ENCODE results near the gene TAF1A. TPM values are rescaled to one million over a fixed set of nuclear protein-coding genes. Genes with fewer than 3 reads are reported as not detected.

Gene TAF1A
- total RNA-seq, 2 donors from 2014 or later = 8.5 to 12.6 TPM

GRCh38 chr1:222588135-222588534 is 1.6 kb downstream of the TAF1A start:
- Histone ChIP-seq H3K9me3 (no peaks in the 10 kb centered on the region), H3K27me3 (replicated peaks; ENCODE audit: insufficient read depth) (no peaks in the 10 kb centered on the region), H3K36me3 (no peaks in the 10 kb centered on the region), H3K4me3 (no peak overlapping the region), H3K4me1 (replicated peaks) (peaks cover 2% of the 10 kb centered on the region), H3K27ac (no peak overlapping the region)
- 84% methylated on average over 1 of the region's 1 CpG for WGBS
- intact Hi-C loops (cut with DNase I) = no loop called here
- DNase-seq (ENCODE audit: low spot score) = no peak
- TF ChIP-seq POLR2A (IDR thresholded peaks at IDR 0.05) = no peak
- TF ChIP-seq POLR2AphosphoS5 (IDR thresholded peaks at IDR 0.05) = no peak
- TF ChIP-seq, protein P1, sequence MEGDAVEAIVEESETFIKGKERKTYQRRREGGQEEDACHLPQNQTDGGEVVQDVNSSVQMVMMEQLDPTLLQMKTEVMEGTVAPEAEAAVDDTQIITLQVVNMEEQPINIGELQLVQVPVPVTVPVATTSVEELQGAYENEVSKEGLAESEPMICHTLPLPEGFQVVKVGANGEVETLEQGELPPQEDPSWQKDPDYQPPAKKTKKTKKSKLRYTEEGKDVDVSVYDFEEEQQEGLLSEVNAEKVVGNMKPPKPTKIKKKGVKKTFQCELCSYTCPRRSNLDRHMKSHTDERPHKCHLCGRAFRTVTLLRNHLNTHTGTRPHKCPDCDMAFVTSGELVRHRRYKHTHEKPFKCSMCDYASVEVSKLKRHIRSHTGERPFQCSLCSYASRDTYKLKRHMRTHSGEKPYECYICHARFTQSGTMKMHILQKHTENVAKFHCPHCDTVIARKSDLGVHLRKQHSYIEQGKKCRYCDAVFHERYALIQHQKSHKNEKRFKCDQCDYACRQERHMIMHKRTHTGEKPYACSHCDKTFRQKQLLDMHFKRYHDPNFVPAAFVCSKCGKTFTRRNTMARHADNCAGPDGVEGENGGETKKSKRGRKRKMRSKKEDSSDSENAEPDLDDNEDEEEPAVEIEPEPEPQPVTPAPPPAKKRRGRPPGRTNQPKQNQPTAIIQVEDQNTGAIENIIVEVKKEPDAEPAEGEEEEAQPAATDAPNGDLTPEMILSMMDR (IDR thresholded peaks at IDR 0.05) = no peak

DNA sequence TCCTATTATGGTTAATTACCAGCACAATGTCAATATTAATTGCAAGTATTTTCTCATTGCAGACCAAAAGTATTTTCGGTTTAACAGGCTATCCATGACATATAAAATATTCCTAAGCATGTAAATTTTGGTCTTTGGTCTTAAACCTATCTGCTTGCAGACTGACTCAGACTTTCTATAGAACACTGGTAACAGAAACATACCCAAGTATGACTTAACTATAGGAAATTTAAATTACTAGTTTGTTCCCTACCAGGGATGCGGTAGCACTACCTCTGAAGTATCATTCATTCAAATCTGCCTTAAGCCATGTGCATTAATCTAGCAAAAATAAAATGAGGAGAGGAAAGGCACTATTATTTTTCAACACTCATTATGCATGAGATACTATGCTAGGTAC is 2.9 kb downstream of the TAF1A start:
- no peak overlapping the region for H3K27ac ChIP-seq
- intact Hi-C loops (cut with DNase I) = no loop called here
- H3K36me3 ChIP-seq = no peaks in the 10 kb centered on the region
- H3K27me3 ChIP-seq (replicated peaks; ENCODE audit: insufficient read depth) = no peaks in the 10 kb centered on the region
- TF ChIP-seq POLR2A (IDR thresholded peaks at IDR 0.05) (no peak), POLR2AphosphoS5 (IDR thresholded peaks at IDR 0.05) (no peak)
- TF ChIP-seq, protein P1 (IDR thresholded peaks at IDR 0.05) = no peak
- no peak for DNase-seq (ENCODE audit: low spot score)
- peaks cover 2% of the 10 kb centered on the region for H3K4me1 ChIP-seq (replicated peaks)
- WGBS = 92% methylated on average over 2 of the region's 2 CpGs
- no peaks in the 10 kb centered on the region for H3K9me3 ChIP-seq
- no peak overlapping the region for H3K4me3 ChIP-seq

DNA sequence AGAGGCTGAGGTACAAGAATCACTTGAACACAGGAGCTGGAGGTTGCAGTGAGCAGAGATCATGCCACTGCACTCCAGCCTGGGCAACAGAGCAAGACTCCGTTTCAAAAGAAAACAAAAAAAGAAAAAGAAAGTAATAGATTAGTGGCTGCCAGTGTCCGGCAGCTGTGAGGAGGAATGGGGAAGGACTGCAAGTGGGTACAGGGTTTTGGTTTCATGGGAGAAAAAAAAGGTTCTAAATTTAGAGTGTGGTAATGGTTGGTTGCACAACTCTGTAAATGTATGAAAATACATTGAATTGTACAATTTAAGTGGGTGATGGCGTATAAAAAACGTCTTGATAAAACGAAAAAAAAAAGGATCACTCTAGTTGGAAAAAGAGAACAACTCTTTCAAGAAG is 6.7 kb downstream of the TAF1A start:
- Histone ChIP-seq H3K27ac (no peak overlapping the region), H3K4me3 (no peak overlapping the region), H3K27me3 (replicated peaks; ENCODE audit: insufficient read depth) (no peaks in the 10 kb centered on the region), H3K4me1 (replicated peaks) (no peaks in the 10 kb centered on the region), H3K36me3 (no peaks in the 10 kb centered on the region), H3K9me3 (no peaks in the 10 kb centered on the region)
- intact Hi-C loops (cut with DNase I) = no loop called here
- no peak for DNase-seq (ENCODE audit: low spot score)
- WGBS = 89% methylated on average over 5 of the region's 5 CpGs
- TF ChIP-seq, protein P1 (IDR thresholded peaks at IDR 0.05) = no peak
- TF ChIP-seq POLR2A (IDR thresholded peaks at IDR 0.05) (no peak), POLR2AphosphoS5 (IDR thresholded peaks at IDR 0.05) (no peak)

DNA sequence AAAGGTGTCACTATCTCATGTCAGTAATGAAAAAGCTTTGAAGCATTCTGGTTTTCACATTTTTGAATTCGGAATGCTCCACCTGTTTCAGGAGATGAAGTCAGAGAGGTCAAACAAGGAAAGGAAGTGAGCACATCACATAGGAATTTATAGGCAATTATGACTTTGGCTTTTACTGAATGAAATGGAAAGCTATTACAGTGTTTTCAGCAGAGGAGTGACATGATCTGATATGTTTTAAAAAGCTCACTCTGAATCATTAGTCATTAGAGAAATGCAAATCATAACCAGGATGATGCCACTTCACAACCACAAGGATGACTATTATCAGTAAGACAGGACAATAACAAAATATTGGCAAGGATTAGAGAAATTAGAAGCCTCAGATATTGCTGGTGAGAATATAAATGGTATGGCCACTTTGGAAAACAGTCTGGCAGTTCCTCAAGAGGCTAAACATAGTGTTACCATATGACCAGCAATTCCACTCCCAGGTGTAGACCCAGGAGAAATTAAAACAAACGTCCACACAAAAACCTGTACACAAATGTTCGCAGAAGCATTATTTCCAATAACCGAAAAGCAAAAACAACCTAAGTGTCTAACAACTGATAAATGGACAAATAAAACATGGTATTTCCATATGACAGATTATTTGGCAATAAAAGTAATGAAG is 7.5 kb downstream of the TAF1A start:
- TF ChIP-seq POLR2A (IDR thresholded peaks at IDR 0.05) (no peak), POLR2AphosphoS5 (IDR thresholded peaks at IDR 0.05) (no peak)
- TF ChIP-seq, protein P1 (IDR thresholded peaks at IDR 0.05) = no peak
- no peak for DNase-seq (ENCODE audit: low spot score)
- Histone ChIP-seq H3K4me1 (replicated peaks) (no peaks in the 10 kb centered on the region), H3K36me3 (no peaks in the 10 kb centered on the region), H3K4me3 (no peak overlapping the region), H3K27me3 (replicated peaks; ENCODE audit: insufficient read depth) (no peaks in the 10 kb centered on the region), H3K9me3 (no peaks in the 10 kb centered on the region), H3K27ac (no peak overlapping the region)
- WGBS = 78% methylated on average over 4 of the region's 4 CpGs
- intact Hi-C loops (cut with DNase I) = no loop called here

DNA sequence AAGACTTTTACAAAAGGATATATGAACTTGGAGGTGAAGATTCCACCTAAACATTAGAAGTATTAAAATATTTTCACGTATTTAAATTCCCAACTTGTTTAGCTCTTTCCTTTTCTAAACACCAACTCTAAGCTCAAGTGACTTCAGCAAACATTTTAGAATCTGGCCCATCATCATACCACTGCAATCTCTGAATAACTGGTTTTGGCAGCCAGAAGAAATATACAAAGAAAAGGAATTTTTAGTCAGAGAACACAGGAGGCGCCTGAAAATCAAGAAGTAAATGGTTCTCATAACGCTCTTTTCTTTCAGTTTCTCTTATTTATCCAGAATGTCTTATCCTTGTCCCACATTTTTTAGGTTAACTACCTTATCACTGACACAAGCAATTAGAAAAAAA is 10.4 kb downstream of the TAF1A start:
- intact Hi-C loops (cut with DNase I) = no loop called here
- TF ChIP-seq, protein P1 (IDR thresholded peaks at IDR 0.05) = no peak
- TF ChIP-seq POLR2A (IDR thresholded peaks at IDR 0.05) = no peak
- TF ChIP-seq POLR2AphosphoS5 (IDR thresholded peaks at IDR 0.05) = no peak
- Histone ChIP-seq H3K27me3 (replicated peaks; ENCODE audit: insufficient read depth) (no peaks in the 10 kb centered on the region), H3K4me3 (no peak overlapping the region), H3K27ac (no peak overlapping the region), H3K36me3 (no peaks in the 10 kb centered on the region), H3K4me1 (replicated peaks) (no peaks in the 10 kb centered on the region), H3K9me3 (no peaks in the 10 kb centered on the region)
- 96% methylated on average over 3 of the region's 3 CpGs for WGBS
- no peak for DNase-seq (ENCODE audit: low spot score)
